Ovary (tissue), 9 donors: ENCODE results near the gene MAG. TPM values are rescaled to one million over a fixed set of nuclear protein-coding genes. Genes with fewer than 3 reads are reported as not detected.
A peak's percentile ranks its signal among the peaks of the same experiment; 100 is the strongest.
"Not testable (repeated sequence)": the region's sequence is repeated elsewhere in the genome, so short reads cannot be mapped to it uniquely, and the experiment has no call there.

ENCODE experiments used
- DNase-seq, 5 donors: peaks; one replicate each; pipeline ENCODE4 v3.0.0-alpha.2; 2019 to 2020
- H3K27ac ChIP-seq, 2 donors: fragments of 200-600 bp; one replicate each; pipeline versions ENCODE4 v1.5.1 to v1.8.0; 2019 to 2022
- H3K27me3 ChIP-seq: fragments of 200-600 bp; one replicate; pipeline ENCODE4 v1.8.0; 2022
- H3K36me3 ChIP-seq: fragments of 200-600 bp; sonication (generic); one replicate; pipeline ENCODE4 v1.5.1; 2019
- H3K4me1 ChIP-seq: one replicate; pipeline ENCODE4 v1.8.1; 2013; ENCODE audit warnings: mild to moderate bottlenecking, moderate library complexity; ENCODE audit not compliant: insufficient read depth
- H3K4me3 ChIP-seq: fragments of 200-600 bp; sonication (generic); one replicate; pipeline ENCODE4 v1.5.1; 2017
- H3K9me3 ChIP-seq, 2 donors: fragments of 200-600 bp in 1 of 2; sonication (generic) in 1 of 2; one replicate each; pipeline versions ENCODE4 v1.5.1 to v1.8.1; 2013 to 2019; ENCODE audit warnings: mild to moderate bottlenecking in 1 of 2, moderate library complexity in 1 of 2
- CTCF ChIP-seq, 3 donors: fragments of 450-650 bp in 2 of 3; fragments of 200-600 bp in 1 of 3; IDR thresholded peaks; one replicate each; pipeline versions ENCODE4 v1.5.1 to v1.8.0; 2016 to 2022; ENCODE audit warnings: antibody characterized with exemption in 3 of 3, mild to moderate bottlenecking in 1 of 3
- EP300 ChIP-seq: sonication (generic); formaldehyde crosslinking; IDR thresholded peaks from one replicate; pipeline ENCODE4 v1.6.1; 2017; ENCODE audit warnings: antibody characterized with exemption
- POLR2A ChIP-seq: fragments of 450-650 bp; IDR thresholded peaks from one replicate; pipeline ENCODE4 v1.6.1; 2017; ENCODE audit warnings: antibody characterized with exemption, mild to moderate bottlenecking, moderate library complexity
- WGBS, 3 donors: extraction: QIAGEN DNeasy Blood & Tissue Kit in 1 of 3; methylation state at CpG; one replicate each; pipeline versions ENCODE4 v1.1.5 to v1.1.7; 2013 to 2017; 5-methylcytosine and 5-hydroxymethylcytosine counted together
- intact Hi-C, 4 donors: fragments of 100-400 bp; cut with DNase I; formaldehyde crosslinking; loops; one replicate each; pipeline versions ENCODE4 v1.11.0 to v1.15.1; 2022 to 2023
- polyA plus RNA-seq, 2 donors: library from polyadenylated mRNA; stranded (reverse); fragments of 200-250 nt in 1 of 2; fragments of 350-450 nt in 1 of 2; fragmentation: Illumina TruSeq in 1 of 2; extraction: RNeasy Lipid Tissue Mini Kit (QIAGEN cat#74804) in 1 of 2; gene quantifications; one replicate each; pipeline ENCODE4 v1.2.3, GENCODE V29; 2013 to 2014
- total RNA-seq, 7 donors: library from RNA; depleted of rRNA in 2 of 7; stranded (reverse); fragments of >200 nt in 2 of 7; fragmentation: NEBNext Ultra II Directional in 3 of 7; extraction: Animal tissue kit (Norgen Biotek cat#: 25700) in 3 of 7; gene quantifications; one replicate each; pipeline versions ENCODE4 v1.1.0 to v1.2.4, GENCODE V29; 2016 to 2023
- donor health status: DM: no; HTN: no; CAD: no; lungs with moderate emphysema.
- donor health status: DM: no; HTN: no; CAD: no.
- donor health status: Bipolar disorder and iron deficiency.
- donor health status: DM: yes; HTN: yes; CAD: no.
- donor health status: DM: no; HTN: no; CAD: no.
- donor health status: DM: yes; HTN: yes; CAD: no.

MAG gene
- total and polyA plus RNA-seq, 9 donors, result 1.1 to 146 (median 94.2) TPM

- Histone ChIP-seq H3K4me3 (no peak overlapping the region), H3K4me1 (no peaks in the 10 kb centered on the region), H3K36me3 (no peaks in the 10 kb centered on the region), H3K9me3 (no peaks in the 10 kb centered on the region), H3K27ac (no peak overlapping the region), H3K27me3 (no peaks in the 10 kb centered on the region)
- no peak for TF ChIP-seq POLR2A
- peak in 1 of 5 donors; percentile 6 for DNase-seq
- WGBS, 3 donors, result 90 to 92% (median 91%) methylated on average over 8 of the region's 8 CpGs
- intact Hi-C loops, result loop anchor here in 3 of 4 donors (5.0 to 10.0 kb wide), 3 partner anchors 83 to 142 kb away; partner anchors contain the start of gene KRTDAP (in 1 of the 3)
These were observed 62.9 kb downstream of the MAG start for GRCh38 chr19:35354898-35355297.

- no peak overlapping the region for H3K4me3 ChIP-seq
- peak in 2 of 5 donors; percentile 10 to 24 for DNase-seq
- H3K36me3 ChIP-seq, result no peaks in the 10 kb centered on the region
- TF ChIP-seq CTCF (IDR thresholded peaks at IDR 0.05), result no peak
- no peak for TF ChIP-seq EP300
- no peak for TF ChIP-seq POLR2A
- intact Hi-C loops, result loop anchor here in 1 of 4 donors (10.0 kb wide), 1 partner anchor 139 kb away; the partner anchor contains the start of gene KRTDAP
- no peaks in the 10 kb centered on the region for H3K4me1 ChIP-seq
- H3K9me3 ChIP-seq, result no peaks in the 10 kb centered on the region
- H3K27me3 ChIP-seq, result no peaks in the 10 kb centered on the region
- 52 to 59% (median 56%) methylated on average over 6 of the region's 6 CpGs for WGBS, 3 donors
- H3K27ac ChIP-seq, result no peak overlapping the region
These were observed 64.0 kb downstream of the MAG start for GRCh38 chr19:35355791-35356460.

GRCh38 chr19:35357867-35358573 is 66.1 kb downstream of the MAG start, which contains the start of gene FFAR3:
TSS of gene FFAR3 (plus strand) at chr19:35358460. CDS start at chr19:35358891, 431 bp downstream.
- Histone ChIP-seq H3K27ac (no peak within 1 kb of the TSS), H3K9me3 (no peaks in the 10 kb centered on the region), H3K27me3 (no peaks in the 10 kb centered on the region), H3K36me3 (no peaks in the 10 kb centered on the region), H3K4me1 (no peaks in the 10 kb centered on the region), H3K4me3 (no peak within 1 kb of the TSS)
- intact Hi-C loops, result loop anchor here in 1 of 4 donors (10.0 kb wide), 1 partner anchor 137 kb away; the partner anchor contains the start of gene KRTDAP
- WGBS, 3 donors, result 49 to 58% (median 56%) methylated on average over 18 of the region's 18 CpGs
- no peak for TF ChIP-seq CTCF (IDR thresholded peaks at IDR 0.05)
- no peak for TF ChIP-seq POLR2A
- TF ChIP-seq EP300, result no peak
- DNase-seq, result peak in 1 of 5 donors; percentile 33

GRCh38 chr19:35358834-35359233 is 66.9 kb downstream of the MAG start:
- WGBS, 3 donors, result 67 to 82% (median 78%) methylated on average over 9 to 12 of the region's 16 CpGs
- not testable (repeated sequence) for H3K4me3 ChIP-seq, H3K27ac ChIP-seq, H3K9me3 ChIP-seq, H3K36me3 ChIP-seq, H3K27me3 ChIP-seq, H3K4me1 ChIP-seq
- intact Hi-C loops, result loop anchor here in 1 of 4 donors (10.0 kb wide), 1 partner anchor 136 kb away; the partner anchor contains the start of gene KRTDAP
- peak in 1 of 5 donors; percentile 25 for DNase-seq

GRCh38 chr19:35359395-35359794 is 67.4 kb downstream of the MAG start:
- not testable (repeated sequence) for H3K4me3 ChIP-seq, H3K27me3 ChIP-seq, H3K4me1 ChIP-seq, DNase-seq, H3K9me3 ChIP-seq, H3K27ac ChIP-seq, H3K36me3 ChIP-seq
- intact Hi-C loops, result loop anchor here in 1 of 4 donors (10.0 kb wide), 1 partner anchor 135 kb away; the partner anchor contains the start of gene KRTDAP
- 85 to 95% (median 88%) methylated on average over 19 of the region's 21 CpGs for WGBS, 3 donors

GRCh38 chr19:35360081-35360480 is 68.1 kb downstream of the MAG start:
- WGBS, 3 donors, result 83 to 90% (median 86%) methylated on average over 1 to 3 of the region's 5 CpGs
- intact Hi-C loops, H3K9me3 ChIP-seq, H3K27me3 ChIP-seq, H3K36me3 ChIP-seq, H3K27ac ChIP-seq, DNase-seq, H3K4me1 ChIP-seq, H3K4me3 ChIP-seq: not testable (repeated sequence)
